Hepatocyte (in vitro differentiated cells): ENCODE results near the gene GPR142.

ENCODE experiments used
- EZH2phosphoT487 ChIP-seq: fragments of 200-600 bp; sonication (generic); IDR thresholded peaks from one replicate; pipeline ENCODE4 v1.6.1; 2018; ENCODE audit warnings: antibody characterized with exemption, mild to moderate bottlenecking, low read depth, moderate library complexity; ENCODE audit not compliant: unreplicated experiment, severe bottlenecking
- TF ChIP-seq, protein P1 (sequence below): fragments of 200-600 bp; sonication (generic); IDR thresholded peaks from 2 replicates; pipeline ENCODE4 v1.5.1; 2016; ENCODE audit warnings: antibody characterized with exemption, mild to moderate bottlenecking; ENCODE audit not compliant: poor library complexity

GRCh38 chr17:74358697-74359096, 8.6 kb upstream of the GPR142 start:
- TF ChIP-seq, protein P1, sequence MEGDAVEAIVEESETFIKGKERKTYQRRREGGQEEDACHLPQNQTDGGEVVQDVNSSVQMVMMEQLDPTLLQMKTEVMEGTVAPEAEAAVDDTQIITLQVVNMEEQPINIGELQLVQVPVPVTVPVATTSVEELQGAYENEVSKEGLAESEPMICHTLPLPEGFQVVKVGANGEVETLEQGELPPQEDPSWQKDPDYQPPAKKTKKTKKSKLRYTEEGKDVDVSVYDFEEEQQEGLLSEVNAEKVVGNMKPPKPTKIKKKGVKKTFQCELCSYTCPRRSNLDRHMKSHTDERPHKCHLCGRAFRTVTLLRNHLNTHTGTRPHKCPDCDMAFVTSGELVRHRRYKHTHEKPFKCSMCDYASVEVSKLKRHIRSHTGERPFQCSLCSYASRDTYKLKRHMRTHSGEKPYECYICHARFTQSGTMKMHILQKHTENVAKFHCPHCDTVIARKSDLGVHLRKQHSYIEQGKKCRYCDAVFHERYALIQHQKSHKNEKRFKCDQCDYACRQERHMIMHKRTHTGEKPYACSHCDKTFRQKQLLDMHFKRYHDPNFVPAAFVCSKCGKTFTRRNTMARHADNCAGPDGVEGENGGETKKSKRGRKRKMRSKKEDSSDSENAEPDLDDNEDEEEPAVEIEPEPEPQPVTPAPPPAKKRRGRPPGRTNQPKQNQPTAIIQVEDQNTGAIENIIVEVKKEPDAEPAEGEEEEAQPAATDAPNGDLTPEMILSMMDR, result no peak
- no peak for TF ChIP-seq EZH2phosphoT487
